Lung (tissue), 12 donors: ENCODE data around the gene TBCCD1. TPM values are rescaled to one million over a fixed set of nuclear protein-coding genes. Genes with fewer than 3 reads are reported as not detected.

Experiments
- ATAC-seq: fragments of 200-7000 bp; cut with Tn5 transposase; one replicate; pipeline ENCODE4 v1.9.1; 2020; ENCODE audit warnings: moderate number of reproducible peaks; ENCODE audit not compliant: insufficient read depth, low FRiP score
- DNase-seq, 3 donors: peaks; one replicate each; pipeline ENCODE4 v3.0.0-alpha.2; 2013 to 2017
- H3K27ac ChIP-seq, 2 donors: one replicate each; pipeline ENCODE4 v1.5.1; 2013; ENCODE audit warnings: mild to moderate bottlenecking in 2 of 2, moderate library complexity in 2 of 2, control low read depth in 1 of 2, inconsistent platforms in 1 of 2, low read depth in 1 of 2, low read length in 1 of 2
- H3K27me3 ChIP-seq, 3 donors: one replicate each; pipeline ENCODE4 v1.5.1; 2013; ENCODE audit warnings: low read length in 2 of 3; ENCODE audit not compliant: control insufficient read depth in 3 of 3, insufficient read depth in 3 of 3
- H3K36me3 ChIP-seq, 4 donors: one replicate each; pipeline ENCODE4 v1.5.1; 2013; ENCODE audit warnings: low read length in 4 of 4, mild to moderate bottlenecking in 1 of 4, moderate library complexity in 1 of 4; ENCODE audit not compliant: control insufficient read depth in 4 of 4, insufficient read depth in 4 of 4
- H3K4me1 ChIP-seq, 5 donors: one replicate each; pipeline ENCODE4 v1.5.1; 2013; ENCODE audit warnings: low read length in 5 of 5, mild to moderate bottlenecking in 2 of 5, moderate library complexity in 1 of 5; ENCODE audit not compliant: control insufficient read depth in 5 of 5, insufficient read depth in 5 of 5
- H3K4me3 ChIP-seq: one replicate; pipeline ENCODE4 v1.5.1; 2013; ENCODE audit warnings: mild to moderate bottlenecking, control low read depth, moderate library complexity
- H3K9ac ChIP-seq, 2 donors: one replicate each; pipeline ENCODE4 v1.5.1; 2013; ENCODE audit warnings: low read length in 2 of 2, control low read depth in 1 of 2; ENCODE audit not compliant: insufficient read depth in 1 of 2
- H3K9me3 ChIP-seq, 4 donors: one replicate each; pipeline ENCODE4 v1.5.1; 2013; ENCODE audit warnings: low read length in 3 of 4, mild to moderate bottlenecking in 1 of 4, moderate library complexity in 1 of 4; ENCODE audit not compliant: control insufficient read depth in 4 of 4, insufficient read depth in 3 of 4
- WGBS, 2 donors: extraction: QIAGEN DNeasy Blood & Tissue Kit; methylation state at CpG; one replicate each; pipeline ENCODE4 v1.1.7; 2013; 5-methylcytosine and 5-hydroxymethylcytosine counted together
- polyA plus RNA-seq, 2 donors: library from polyadenylated mRNA; stranded (reverse); fragments of 200-250 nt; gene quantifications; one replicate each; pipeline ENCODE4 v1.2.1, GENCODE V29; 2013
- total RNA-seq, 2 donors: library from RNA; depleted of rRNA in 1 of 2; stranded (reverse); fragments of >200 nt in 1 of 2; gene quantifications; one replicate each; pipeline ENCODE4 v1.2.1, GENCODE V29; 2014 to 2021
- TF ChIP-seq, protein P1 (sequence below): IDR thresholded peaks from 2 replicates; pipeline ENCODE4 v1.5.1; 2012; ENCODE audit warnings: mild to moderate bottlenecking; ENCODE audit errors: control extremely low read depth, extremely low read depth
- donor health status: control.
- donor health status: control.
- donor health status: Bipolar disorder and iron deficiency.
- donor health status: healthy.
- donor health status: DM: yes; HTN: yes; CAD: no.

TBCCD1 gene
- total and polyA plus RNA-seq, 4 donors = 3.2 to 17.3 (median 7.5) TPM

DNA sequence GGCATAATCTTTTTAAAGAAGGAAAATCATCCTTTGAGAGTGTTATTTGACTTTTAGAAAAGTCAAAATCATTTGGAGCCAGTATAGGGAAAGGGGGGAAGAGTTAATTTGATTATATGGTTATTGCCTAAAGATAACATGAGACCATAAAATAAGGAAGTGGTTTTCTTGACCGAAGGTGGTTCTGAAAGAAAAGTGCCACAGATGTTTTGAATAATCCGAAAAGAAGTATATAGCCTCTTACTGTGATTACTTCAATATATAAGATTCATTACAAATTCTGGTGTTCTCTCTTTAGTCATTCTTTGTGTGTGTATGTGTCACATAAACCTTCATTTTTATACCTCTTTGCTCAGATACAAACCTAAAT, 4.5 kb upstream of the TBCCD1 start:
- peaks cover 7 to 19% (median 17%) of the 10 kb centered on the region in 4 donors for H3K36me3 ChIP-seq
- DNase-seq (no peak), ATAC-seq (no peak)
- 30 to 51% methylated on average over 2 of the region's 2 CpGs for WGBS, 2 donors
- TF ChIP-seq, protein P1, sequence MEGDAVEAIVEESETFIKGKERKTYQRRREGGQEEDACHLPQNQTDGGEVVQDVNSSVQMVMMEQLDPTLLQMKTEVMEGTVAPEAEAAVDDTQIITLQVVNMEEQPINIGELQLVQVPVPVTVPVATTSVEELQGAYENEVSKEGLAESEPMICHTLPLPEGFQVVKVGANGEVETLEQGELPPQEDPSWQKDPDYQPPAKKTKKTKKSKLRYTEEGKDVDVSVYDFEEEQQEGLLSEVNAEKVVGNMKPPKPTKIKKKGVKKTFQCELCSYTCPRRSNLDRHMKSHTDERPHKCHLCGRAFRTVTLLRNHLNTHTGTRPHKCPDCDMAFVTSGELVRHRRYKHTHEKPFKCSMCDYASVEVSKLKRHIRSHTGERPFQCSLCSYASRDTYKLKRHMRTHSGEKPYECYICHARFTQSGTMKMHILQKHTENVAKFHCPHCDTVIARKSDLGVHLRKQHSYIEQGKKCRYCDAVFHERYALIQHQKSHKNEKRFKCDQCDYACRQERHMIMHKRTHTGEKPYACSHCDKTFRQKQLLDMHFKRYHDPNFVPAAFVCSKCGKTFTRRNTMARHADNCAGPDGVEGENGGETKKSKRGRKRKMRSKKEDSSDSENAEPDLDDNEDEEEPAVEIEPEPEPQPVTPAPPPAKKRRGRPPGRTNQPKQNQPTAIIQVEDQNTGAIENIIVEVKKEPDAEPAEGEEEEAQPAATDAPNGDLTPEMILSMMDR = no peak
- no peak overlapping the region for H3K27ac ChIP-seq
- no peaks in the 10 kb centered on the region for H3K9me3 ChIP-seq
- H3K4me3 ChIP-seq = no peak overlapping the region
- H3K4me1 ChIP-seq = peaks cover 4 to 21% (median 10%) of the 10 kb centered on the region in 5 donors
- no peaks in the 10 kb centered on the region for H3K27me3 ChIP-seq
- H3K9ac ChIP-seq = peak overlapping the region in 1 of 2 donors; percentile 95

DNA sequence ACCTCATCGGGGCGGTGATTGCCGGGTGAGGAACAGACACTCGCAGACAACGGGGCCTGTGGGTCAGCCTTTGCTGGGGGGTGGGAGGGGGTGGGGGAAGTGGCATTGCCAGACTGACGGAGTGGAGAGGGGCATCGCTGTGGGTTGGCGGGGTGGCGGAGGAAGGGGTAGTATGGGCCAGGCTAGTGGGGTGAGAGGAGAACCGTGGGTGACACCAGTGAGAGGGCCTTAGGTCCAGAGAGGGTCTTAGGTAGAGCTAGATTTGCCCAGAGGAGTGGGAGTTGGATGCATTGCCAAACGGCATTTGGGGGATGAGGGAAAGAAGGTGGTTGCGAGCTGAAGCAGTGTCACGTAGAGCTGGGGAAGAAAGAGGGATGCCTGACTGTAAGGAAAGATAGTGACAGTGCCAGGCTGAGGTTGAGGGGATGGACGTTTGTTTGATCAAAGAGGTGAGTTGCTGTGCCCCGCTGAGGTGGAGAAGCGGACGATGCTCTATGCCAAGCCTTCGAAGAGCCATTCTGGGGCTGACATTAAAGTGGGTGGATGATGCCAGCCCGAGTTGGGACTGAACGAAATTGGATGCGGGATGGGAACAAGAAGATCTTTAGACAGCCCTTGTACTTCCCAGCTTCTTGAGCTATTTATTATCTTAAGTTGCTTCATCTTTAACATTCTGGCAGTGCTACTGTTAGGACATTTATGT, 4.0 kb upstream of the TBCCD1 start:
- peaks cover 4 to 15% (median 14%) of the 10 kb centered on the region in 4 donors for H3K36me3 ChIP-seq
- 9 to 10% methylated on average over 21 of the region's 21 CpGs for WGBS, 2 donors
- TF ChIP-seq, protein P1 = no peak
- peaks cover 4 to 26% (median 14%) of the 10 kb centered on the region in 5 donors for H3K4me1 ChIP-seq
- H3K9me3 ChIP-seq = no peaks in the 10 kb centered on the region
- peak overlapping the region; percentile 66 to 95 for H3K9ac ChIP-seq
- DNase-seq (no peak), ATAC-seq (no peak)
- H3K27me3 ChIP-seq = no peaks in the 10 kb centered on the region
- H3K27ac ChIP-seq = peak overlapping the region; percentile 92 to 99
- peak overlapping the region; percentile 91 for H3K4me3 ChIP-seq

DNA sequence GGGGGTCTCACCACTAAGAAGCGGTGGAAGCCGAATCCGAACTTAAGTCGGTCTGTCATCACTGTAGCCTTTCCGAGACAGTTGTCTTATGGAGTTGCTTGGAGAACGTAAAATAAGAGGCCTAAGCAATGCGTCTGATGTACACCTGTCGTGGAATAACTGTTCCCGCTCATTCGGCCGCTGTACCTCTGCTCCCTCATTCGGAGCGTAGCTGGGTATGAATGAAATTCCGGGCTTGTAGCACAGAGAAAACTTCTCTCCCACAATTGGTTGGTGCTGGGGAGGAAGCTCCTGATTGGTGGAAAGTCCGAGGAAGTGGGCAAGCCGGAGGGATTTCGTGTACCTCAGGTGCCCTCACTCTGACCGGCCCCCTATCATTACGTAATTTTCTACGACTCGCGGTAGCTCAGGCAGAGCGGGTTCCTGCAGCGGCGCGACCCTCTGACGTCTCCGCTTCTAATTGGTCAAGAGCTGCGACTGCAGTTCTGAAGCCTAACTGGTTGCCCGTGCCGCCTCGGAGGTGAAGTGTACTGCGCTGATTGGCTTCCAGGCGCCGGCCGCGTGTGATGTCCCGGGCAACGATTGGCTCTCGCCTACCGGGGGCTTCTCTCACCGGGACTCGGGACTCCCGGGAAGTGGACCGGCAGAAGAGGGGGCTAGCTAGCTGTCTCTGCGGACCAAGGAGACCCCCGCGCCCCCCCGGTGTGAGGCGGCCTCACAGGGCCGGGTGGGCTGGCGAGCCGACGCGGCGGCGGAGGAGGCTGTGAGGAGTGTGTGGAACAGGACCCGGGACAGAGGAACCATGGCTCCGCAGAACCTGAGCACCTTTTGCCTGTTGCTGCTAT, 3.2 kb upstream of the TBCCD1 start, which contains the start of gene DNAJB11:
Gene DNAJB11 (plus strand): TSS at position 625 of the 845 bp plus-strand sequence. CDS start 178 bp downstream, at position 803.
- H3K9me3 ChIP-seq = no peaks in the 10 kb centered on the region
- H3K9ac ChIP-seq = peak within 1 kb of the TSS; percentile 66 to 95
- WGBS, 2 donors = 0% methylated on average over 59 of the region's 59 CpGs
- H3K36me3 ChIP-seq = peaks cover 2 to 10% (median 9%) of the 10 kb centered on the region in 4 donors
- TF ChIP-seq, protein P1 = no peak
- no peaks in the 10 kb centered on the region for H3K27me3 ChIP-seq
- DNase-seq (peak; percentile 100), ATAC-seq (peak; percentile 92)
- H3K4me3 ChIP-seq = peak within 1 kb of the TSS; percentile 91
- H3K27ac ChIP-seq = peak within 1 kb of the TSS; percentile 92 to 99
- H3K4me1 ChIP-seq = peaks cover 4 to 27% (median 14%) of the 10 kb centered on the region in 5 donors
